ENCODE results near the gene SACM1L.
A peak's percentile ranks its signal among the peaks of the same experiment; 100 is the strongest.
"Not testable (repeated sequence)": the region's sequence is repeated elsewhere in the genome, so short reads cannot be mapped to it uniquely, and the experiment has no call there.

The SACM1L gene

DNA sequence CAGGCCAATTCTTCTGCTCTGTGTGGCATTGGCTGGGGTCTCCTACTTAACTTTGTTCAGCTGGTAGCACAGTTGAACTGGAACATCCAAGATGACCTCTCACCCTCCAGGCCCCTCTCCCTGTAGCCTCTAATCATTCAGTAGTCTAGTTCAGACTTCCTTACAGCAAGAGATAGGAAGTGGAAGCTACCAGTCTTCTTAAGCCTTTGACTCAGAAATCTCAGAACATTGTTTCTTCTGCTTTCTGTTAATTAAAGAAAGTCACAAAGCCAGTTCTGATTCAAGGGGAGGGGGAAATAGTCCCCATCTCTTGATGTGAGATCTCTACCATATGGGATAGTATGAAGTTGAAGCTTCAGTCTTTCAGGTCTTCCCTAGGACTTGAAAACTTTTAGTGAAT lies 18.8 kb upstream of the SACM1L start:
- DNase-seq: no peak

DNA sequence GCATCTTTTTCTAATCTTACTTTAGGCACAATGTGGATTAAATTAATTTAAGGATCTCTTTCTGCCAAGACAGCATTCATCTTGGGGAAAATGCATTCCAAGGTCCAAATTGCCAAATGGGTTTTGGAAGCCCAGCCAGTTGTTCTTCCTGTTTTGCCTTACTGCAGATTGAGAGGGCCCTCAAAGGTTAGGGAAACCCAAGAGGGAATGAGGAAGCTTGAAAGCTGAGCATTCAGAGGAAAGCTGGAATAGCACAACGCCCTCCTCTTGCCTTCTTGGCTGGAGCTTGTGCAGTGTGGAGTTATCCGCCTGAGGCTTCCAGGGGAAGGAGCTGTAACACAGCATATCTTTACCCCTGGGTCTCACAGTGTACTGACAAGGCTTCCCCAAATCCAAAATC lies 18.2 kb upstream of the SACM1L start:
- DNase-seq: no peak

DNA sequence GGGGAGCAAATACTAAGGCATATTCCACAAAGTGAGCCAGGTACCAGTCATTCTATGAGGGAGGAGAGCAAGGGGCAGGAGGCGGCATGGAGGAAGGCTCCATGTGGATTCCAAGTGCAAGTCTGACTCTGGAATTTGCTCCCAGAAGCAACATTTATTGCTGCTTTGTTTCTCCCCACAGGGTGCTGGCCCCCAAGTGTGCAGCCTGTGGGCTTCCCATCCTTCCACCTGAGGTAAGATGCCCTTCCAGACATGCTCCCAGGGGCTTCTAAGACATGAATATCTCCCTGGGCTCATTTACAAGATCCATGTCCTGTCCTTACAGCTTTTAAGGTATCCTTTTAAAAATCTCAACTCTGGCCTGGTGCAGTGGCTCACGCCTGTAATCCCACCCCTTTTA lies 15.9 kb upstream of the SACM1L start:
- DNase-seq: no peak

GRCh38 chr3:45676325-45677032 lies 12.7 kb upstream of the SACM1L start:
- DNase-seq: no peak

GRCh38 chr3:45677033-45677446 lies 12.2 kb upstream of the SACM1L start:
- no peak for DNase-seq

GRCh38 chr3:45677841-45678240 lies 11.4 kb upstream of the SACM1L start:
- no peak for DNase-seq

DNA sequence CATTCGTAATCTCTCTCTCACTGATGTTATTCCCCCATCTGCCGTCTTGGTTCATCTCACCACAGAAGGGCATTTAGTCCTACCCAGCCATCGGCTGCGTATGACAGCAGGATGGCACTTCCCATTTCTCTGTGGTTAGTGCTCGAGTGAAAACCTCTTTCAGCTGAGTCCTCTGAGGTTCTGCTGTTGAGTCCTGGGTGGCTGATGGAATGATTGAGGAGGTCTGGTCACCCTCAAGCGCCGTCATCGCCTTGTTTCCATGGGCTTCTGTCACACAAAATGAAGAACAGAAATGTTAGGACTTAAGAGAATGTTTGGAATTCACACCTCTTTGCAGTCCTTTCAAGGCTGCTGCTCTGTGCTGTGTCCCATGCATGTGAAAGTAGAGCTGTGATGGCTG lies 9.4 kb upstream of the SACM1L start:
- DNase-seq: no peak

- DNase-seq: no peak
These were observed 8.0 kb upstream of the SACM1L start for GRCh38 chr3:45681221-45681620.

DNA sequence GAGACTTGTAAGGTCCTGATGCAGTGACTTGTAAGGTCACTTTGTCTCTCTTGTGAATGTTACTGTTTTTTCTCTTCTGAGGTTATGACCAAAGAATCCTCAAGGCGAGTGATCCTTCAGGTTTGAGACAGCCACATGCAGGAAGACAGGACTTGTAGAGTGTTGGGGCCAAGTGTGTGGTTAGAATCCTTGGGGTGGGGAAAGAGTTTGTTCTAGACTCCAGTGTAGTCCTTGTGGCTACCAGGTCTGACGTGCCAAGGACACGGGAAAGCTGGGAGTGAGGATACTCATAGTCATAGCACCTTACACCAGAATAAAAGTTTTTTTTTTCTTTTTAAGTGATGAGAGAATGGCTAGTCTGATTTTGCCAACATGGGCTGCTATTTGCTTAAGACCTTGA lies 7.3 kb upstream of the SACM1L start:
- DNase-seq: no peak

GRCh38 chr3:45682311-45682710 lies 6.9 kb upstream of the SACM1L start:
- no peak for DNase-seq

GRCh38 chr3:45682786-45683185 lies 6.4 kb upstream of the SACM1L start:
- peak; percentile 8 for DNase-seq

DNA sequence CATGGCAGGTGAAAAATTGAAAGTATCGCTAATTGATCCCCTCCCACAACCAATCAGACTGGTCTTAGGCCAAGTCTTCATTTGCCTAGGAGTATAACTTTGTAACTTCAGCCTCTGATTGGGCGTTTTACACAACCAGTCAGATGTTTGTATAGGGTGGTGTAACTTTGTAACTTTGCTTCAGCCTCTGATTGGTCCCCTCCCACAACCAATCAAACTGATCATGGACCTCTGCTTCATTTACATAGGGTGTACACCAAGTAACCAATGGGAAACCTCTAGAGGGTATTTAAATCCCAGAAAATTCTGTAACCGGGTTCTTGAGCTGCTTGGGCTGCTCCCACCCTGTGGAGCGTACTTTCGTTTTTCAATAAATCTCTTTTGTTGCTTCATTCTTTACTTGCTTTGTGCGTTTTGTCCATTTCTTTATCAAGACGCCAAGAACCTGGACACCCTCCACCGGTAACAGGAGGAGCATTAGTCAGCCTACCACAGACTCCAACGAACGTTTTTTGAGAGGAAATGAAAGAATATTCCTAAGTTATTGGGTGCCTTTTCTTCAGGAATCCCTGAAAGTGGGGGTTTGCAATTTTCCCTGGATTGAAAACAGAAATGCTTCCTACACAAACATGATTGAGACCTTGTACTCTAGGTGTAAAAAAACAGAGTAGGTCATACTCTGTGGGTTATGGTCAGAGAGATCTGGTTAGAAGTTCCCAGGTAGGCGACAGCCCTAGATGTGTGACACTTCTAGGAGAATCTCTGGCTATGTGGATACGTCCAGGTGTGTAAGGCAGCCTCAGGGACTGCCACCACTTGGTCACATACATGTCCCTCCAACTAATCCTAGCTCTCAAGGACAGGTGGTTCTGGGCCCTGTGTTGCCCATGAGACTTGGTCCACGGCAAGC lies 5.5 kb upstream of the SACM1L start:
- DNase-seq: no peak

DNA sequence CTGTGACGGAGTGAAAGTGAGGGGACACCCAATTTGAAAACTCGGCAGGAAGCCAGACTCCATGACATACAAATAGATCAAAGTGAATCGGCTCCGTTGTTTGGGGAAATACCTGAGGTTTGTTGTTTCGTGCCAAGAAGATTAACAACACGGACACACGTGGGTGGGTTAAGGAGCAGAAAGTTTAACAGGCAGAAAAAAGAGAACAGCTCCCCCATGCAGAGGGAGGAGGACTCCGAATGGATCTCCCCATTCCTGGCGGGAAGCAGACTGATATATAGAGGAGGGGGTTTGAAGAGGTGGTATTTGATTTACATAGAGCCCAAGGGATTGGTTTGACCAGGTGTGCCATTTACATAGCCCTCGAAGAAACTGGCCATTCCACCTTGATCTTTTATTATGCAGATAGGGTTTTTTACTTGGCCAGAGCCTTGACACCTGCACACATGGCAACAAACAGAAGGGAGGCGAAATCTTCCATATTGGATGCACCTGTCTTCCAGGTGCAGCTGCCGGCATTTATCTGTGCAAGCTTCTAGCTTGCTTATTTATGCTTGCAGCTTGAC lies 4.8 kb upstream of the SACM1L start:
- DNase-seq: peak; percentile 7

DNA sequence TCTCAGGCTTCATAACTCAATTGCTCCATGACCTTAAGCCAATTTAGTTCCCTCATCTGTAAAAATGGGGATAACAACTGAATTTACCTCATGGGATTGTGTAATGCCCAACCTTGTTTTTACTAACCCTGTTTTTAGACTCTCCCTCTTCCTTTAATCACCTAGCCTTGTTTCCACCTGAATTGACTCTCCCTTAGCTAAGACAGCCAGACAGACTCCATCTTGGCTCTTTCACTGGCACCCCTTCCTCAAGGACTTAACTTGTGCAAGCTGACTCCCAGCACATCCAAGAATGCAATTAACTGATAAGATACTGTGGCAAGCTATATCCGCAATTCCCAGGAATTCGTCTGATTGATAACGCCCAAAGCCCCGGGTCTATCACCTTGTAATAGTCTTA lies 3.5 kb upstream of the SACM1L start:
- DNase-seq: not testable (repeated sequence)

DNA sequence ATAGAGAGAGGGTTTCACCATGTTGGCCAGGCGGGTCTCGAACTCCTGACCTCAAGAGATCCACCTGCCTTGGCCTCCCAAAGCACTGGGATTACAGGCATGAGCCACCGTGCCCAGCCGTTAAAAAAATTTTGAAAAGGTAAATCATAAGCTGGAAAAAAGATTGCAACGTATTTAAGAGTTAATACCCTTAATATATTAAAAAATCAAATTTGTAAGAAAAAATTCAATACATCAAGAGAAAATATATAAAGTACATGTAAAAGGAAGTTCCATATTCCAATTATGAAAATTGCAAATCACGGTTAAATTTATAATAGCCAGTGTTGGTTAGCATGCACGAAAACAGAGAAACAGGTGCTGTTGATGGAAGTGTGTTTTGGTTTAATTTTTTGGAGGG lies 2.3 kb upstream of the SACM1L start:
- DNase-seq: no peak

DNA sequence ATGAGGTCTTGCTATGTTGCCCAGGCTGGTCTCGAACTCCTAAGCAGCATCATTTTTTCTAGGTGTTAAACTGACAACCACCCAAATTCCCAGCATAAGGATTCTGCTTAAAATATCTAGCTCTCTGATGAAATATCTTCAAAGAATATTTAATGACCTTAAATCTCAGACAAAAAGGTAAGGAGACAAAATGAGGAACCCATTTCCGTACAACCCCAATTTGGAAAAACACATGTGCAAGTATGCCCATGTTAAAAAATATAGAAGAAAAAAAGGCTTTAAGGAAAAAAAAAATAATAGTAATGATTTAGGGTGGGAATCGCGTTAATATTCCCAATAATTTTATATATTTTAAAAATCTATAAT lies 1.4 kb upstream of the SACM1L start:
- DNase-seq: peak; percentile 24

GRCh38 chr3:45688194-45688881 lies 858 bp upstream of the SACM1L start:
- peak; percentile 81 for DNase-seq

- DNase-seq: peak; percentile 7
These were observed 570 bp downstream of the SACM1L start for GRCh38 chr3:45689787-45690145.

DNA sequence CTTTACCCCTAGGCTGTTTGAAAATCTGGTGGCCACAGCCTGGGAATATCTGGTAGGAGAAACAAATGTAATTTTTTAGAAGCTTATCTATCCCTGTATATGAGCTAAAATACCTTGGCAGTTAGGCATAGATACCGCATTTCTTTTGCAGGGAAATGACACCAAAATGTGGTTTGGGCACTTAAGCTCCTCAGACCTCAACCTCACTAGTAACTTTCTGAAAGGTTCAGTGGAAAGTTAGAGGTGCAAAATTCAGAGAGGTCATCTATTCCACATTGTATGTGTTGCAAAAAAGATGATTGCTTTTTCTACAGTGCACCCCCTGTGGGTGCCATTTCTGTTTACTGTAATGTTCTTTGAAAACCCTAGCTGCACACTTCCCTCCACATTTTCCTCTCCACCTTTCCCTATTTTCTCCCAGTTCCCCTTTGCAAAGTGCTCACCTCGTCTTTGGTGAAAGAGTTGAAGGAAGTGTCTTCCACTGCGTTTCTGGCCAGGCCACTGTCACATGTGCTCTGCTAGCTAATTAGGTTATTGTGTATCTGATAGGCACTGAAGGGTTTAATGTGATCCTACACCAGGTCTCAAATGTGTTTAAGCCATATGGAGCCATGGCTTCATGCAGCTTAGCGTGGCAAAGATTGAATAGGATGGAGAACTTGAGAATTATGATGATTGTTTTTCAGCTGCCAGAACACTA lies 1.3 kb downstream of the SACM1L start:
- DNase-seq: peak; percentile 71

DNA sequence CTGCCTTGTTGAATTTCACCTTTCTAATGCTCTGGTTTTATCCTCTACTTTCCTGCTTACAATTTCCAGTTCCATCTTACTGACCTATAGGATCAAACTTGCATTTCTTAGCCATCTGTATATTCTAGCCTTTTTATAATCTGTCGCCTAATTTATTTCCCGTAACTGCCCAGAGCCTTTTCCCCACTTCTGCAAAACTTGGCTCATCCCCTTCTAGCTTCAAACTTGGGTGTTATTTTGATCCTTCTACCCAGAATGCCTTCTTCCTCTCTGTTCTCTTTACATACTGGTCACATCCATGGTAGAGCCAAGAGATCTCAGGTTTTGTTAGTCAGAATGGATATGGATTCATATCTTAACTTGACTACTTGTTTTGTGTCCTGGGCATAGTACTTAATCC lies 2.6 kb downstream of the SACM1L start:
- DNase-seq: no peak

DNA sequence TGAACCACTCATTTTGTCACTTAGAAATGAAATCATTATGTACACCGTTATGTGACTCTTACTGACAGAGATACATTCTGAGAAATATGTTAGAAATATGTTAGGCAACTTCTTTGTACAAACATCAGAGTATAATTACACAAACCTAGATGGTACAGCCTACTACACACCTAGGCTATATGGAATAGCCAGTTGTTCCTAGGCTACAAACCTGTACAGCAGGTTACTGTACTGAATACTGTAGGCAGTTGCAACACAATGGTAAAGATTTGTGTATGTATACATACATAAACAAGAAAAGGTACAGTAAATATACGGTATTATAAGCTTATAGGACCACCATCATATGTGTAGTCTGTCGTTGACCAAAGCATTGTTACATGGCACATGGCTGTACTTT lies 3.7 kb downstream of the SACM1L start:
- DNase-seq: no peak

DNA sequence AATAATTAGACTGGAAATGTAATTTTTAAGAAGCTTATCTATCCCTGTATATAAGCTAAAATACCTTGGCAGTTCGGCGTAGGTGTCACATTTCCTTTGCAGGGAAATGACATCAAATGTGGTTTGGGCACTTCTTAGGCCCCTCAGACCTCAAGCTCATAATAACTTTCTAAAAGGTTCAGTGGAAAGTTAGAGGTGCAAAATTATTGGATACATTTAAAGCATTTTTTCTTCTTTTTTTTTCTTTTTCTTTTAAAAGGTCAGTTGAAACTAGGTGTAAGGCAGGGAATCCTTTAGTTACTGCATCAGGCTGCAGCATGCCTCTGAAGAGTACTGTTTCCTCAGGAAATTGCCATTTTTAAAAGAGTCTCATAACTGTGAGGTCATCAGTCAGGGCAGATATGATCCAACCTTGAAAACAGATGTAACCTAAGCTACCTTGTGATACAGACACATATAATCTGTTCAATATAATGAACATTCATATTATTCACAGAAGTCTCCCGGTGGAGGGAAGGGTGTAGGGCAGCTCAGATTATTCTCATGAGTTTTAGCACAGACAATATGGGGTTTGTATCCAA lies 4.8 kb downstream of the SACM1L start:
- DNase-seq: no peak

- not testable (repeated sequence) for DNase-seq
These were observed 6.0 kb downstream of the SACM1L start for GRCh38 chr3:45695166-45695565.

Data from NCI-H69 (cell line).